ENCODE results near the gene RRH. TPM values are rescaled to one million over a fixed set of nuclear protein-coding genes. Genes with fewer than 3 reads are reported as not detected.
"Not testable (repeated sequence)": the region's sequence is repeated elsewhere in the genome, so short reads cannot be mapped to it uniquely, and the experiment has no call there.

Gene RRH
- total RNA-seq, 4 donors from 2014 or later = 0.34 TPM; not detected in 3

DNA sequence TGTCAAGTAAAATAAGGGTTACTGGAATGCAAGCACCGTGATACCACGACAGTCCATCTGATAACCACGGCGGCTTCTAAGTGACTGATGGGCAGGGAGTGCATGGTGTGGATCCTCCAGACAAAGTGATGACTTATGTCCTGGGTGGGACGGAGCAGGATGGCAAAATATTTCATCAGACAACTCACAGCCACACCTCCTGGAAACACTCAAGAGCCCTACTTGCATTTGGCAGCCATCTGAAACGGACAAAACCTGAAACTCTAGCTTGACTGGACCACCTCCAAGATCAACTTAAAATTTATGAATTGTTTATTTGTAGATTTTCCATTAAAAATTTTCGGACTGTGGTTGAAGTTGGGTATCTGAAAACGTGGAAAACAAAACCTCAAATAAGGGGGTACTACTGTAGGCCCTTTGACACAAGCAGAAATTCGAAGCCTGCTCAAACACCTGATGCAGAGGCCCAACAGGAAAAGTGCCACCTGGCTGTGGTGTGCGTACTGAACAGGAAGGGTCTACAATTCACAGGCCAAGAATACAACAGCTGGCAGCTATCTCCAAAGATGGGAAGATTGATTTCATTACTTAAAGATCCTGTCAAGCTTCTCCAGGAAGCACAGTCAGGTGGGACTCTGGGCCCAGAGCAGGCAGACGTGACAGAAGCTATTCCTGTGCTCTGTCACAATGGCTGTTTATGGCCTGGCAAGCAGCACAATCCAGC is 46.2 kb downstream of the RRH start:
- 56 to 57% methylated on average over 11 of the region's 11 CpGs for WGBS, 2 donors
- H3K4me3 ChIP-seq (ENCODE audit: low read depth, poor library complexity, severe bottlenecking) = no peak overlapping the region
- no peak for DNase-seq (ENCODE audit: low spot score in 2 of 2)
- TF ChIP-seq, protein P1, sequence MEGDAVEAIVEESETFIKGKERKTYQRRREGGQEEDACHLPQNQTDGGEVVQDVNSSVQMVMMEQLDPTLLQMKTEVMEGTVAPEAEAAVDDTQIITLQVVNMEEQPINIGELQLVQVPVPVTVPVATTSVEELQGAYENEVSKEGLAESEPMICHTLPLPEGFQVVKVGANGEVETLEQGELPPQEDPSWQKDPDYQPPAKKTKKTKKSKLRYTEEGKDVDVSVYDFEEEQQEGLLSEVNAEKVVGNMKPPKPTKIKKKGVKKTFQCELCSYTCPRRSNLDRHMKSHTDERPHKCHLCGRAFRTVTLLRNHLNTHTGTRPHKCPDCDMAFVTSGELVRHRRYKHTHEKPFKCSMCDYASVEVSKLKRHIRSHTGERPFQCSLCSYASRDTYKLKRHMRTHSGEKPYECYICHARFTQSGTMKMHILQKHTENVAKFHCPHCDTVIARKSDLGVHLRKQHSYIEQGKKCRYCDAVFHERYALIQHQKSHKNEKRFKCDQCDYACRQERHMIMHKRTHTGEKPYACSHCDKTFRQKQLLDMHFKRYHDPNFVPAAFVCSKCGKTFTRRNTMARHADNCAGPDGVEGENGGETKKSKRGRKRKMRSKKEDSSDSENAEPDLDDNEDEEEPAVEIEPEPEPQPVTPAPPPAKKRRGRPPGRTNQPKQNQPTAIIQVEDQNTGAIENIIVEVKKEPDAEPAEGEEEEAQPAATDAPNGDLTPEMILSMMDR (IDR thresholded peaks at IDR 0.05) = no peak
- TF ChIP-seq POLR2A (IDR thresholded peaks at IDR 0.05) = no peak
- intact Hi-C loops (cut with DNase I; ENCODE audit: low total_unique reads) = no loop called here

DNA sequence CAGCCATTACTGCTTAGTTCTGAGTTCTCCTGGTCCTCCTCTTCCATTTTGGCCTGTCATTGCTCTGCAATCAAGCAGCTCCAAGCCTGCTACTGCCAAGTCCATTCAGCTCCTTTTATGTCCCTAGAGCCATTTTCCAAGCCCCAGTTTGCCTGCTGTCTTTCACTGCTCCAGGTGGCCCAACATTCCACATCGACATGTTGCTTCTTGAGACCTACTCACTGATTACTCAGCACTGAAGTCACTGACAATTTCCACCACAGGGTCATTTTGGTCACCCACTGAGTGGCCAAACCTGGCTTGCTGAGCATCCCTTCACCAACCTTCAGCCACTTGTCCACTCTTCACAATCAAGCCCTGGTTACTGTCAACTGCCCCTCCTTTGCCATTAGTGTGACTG is 47.3 kb downstream of the RRH start:
- intact Hi-C loops (cut with DNase I; ENCODE audit: low total_unique reads) = no loop called here
- DNase-seq (ENCODE audit: low spot score in 2 of 2) = no peak
- TF ChIP-seq, protein P1 (IDR thresholded peaks at IDR 0.05) = no peak
- TF ChIP-seq POLR2A (IDR thresholded peaks at IDR 0.05) = no peak
- no peak overlapping the region for H3K4me3 ChIP-seq (ENCODE audit: low read depth, poor library complexity, severe bottlenecking)
- WGBS, 2 donors = 59 to 70% methylated on average over 1 of the region's 1 CpG

DNA sequence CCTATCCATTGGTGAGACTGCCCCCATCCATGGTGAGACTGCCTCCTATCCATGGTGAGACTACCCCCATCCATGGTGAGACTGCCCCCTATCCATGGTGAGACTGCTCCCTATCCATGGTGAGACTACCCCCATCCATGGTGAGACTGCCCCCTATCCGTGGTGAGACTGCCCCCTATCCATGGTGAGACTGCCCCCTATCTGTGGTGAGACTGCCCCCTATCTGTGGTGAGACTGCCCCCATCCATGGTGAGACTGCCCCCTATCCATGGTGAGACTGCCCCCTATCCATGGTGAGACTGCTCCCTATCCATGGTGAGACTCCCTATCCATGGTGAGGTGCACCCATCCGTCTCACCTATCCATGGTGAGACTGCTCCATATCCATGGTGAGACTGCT is 47.8 kb downstream of the RRH start:
- intact Hi-C loops (cut with DNase I; ENCODE audit: low total_unique reads); DNase-seq (ENCODE audit: low spot score in 2 of 2); H3K4me3 ChIP-seq (ENCODE audit: low read depth, poor library complexity, severe bottlenecking): not testable (repeated sequence)
- WGBS, 2 donors = 29 to 70% methylated on average over 1 to 2 of the region's 2 CpGs

DNA sequence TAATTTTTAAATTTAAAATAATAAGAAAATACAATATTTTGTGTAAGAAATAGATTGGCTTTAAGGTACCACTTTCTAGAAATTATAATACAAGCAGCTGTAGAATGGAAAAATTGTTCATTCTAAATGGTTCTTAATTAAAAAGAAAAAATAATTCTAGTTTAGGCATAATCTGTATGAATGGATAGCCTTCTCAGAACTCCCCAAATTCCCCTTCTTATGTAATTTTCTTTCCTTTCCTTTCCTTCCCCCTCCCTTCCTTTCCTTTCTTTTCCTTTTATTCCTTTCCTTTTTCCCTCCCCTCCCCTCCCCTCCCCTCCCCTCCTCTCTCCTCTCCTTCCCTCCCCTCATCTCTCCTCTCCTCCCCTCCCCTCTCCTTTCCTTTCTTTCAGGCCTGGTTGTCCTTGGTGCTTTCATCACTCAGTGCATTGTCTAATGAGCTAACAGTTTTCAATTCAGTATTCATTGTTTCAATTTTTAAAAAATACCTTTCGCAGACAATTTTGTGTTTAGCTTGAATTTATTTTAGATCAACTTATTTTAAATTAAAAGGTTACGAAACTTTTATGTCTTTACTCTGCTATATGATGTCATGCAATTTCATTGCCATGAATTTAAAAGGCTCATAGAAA is 49.0 kb downstream of the RRH start:
- DNase-seq (ENCODE audit: low spot score in 2 of 2) = no peak
- H3K4me3 ChIP-seq (ENCODE audit: low read depth, poor library complexity, severe bottlenecking) = no peak overlapping the region
- 69 to 79% methylated on average over 2 of the region's 2 CpGs for WGBS, 2 donors
- intact Hi-C loops (cut with DNase I; ENCODE audit: low total_unique reads) = no loop called here
- TF ChIP-seq, protein P1 (IDR thresholded peaks at IDR 0.05) = no peak
- no peak for TF ChIP-seq POLR2A (IDR thresholded peaks at IDR 0.05)

DNA sequence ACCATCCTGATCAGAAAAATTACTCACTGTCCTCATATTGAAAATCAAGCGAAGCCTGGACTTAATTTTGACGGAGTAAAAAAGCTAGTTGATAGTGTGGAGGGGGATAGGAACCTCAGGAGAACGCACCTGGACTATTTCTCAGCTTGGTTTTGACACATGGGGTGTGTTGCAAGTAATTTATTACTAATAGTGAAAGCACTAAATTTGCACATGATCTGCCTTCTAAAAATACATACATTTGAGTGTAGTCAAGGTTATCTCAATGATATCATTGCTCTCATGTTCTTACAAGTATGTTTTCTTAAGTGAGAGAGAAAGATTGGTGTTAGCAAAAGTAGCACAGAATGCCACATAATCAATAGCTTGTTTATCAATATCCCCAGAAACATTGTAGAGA is 49.6 kb downstream of the RRH start:
- TF ChIP-seq, protein P1 (IDR thresholded peaks at IDR 0.05) = no peak
- TF ChIP-seq POLR2A (IDR thresholded peaks at IDR 0.05) = no peak
- no peak overlapping the region for H3K4me3 ChIP-seq (ENCODE audit: low read depth, poor library complexity, severe bottlenecking)
- DNase-seq (ENCODE audit: low spot score in 2 of 2) = no peak
- intact Hi-C loops (cut with DNase I; ENCODE audit: low total_unique reads) = no loop called here
- WGBS, 2 donors = 44 to 47% methylated on average over 3 of the region's 3 CpGs

DNA sequence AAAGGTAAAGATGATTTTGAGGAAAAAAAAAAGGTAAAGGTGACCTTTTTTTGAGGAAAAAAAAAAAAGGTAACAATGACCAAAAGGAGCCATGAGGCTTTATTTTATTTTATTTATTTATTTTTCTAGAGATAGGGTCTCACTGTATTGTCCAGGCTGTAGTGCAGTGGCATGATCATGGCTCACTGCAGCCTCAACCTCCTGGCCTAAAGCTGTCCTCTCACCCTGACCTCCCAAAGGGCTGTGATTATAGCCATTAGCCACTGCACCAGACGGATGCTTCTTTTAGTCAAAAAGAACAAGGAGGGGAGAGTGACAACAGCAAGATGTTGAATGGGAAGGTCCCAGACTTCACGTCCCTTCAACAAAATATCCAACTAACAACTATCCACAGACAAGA is 50.6 kb downstream of the RRH start:
- no peak for TF ChIP-seq POLR2A (IDR thresholded peaks at IDR 0.05)
- TF ChIP-seq, protein P1 (IDR thresholded peaks at IDR 0.05) = no peak
- no peak overlapping the region for H3K4me3 ChIP-seq (ENCODE audit: low read depth, poor library complexity, severe bottlenecking)
- DNase-seq (ENCODE audit: low spot score in 2 of 2) = no peak
- WGBS, 2 donors = 83 to 93% methylated on average over 2 of the region's 2 CpGs
- intact Hi-C loops (cut with DNase I; ENCODE audit: low total_unique reads) = no loop called here

All from lower leg skin (tissue), 4 donors.